ENCODE results near the gene CWC22. TPM values are rescaled to one million over a fixed set of nuclear protein-coding genes. Genes with fewer than 3 reads are reported as not detected.

Gene CWC22
- total and polyA plus RNA-seq, 2 of the 13 experiments (the other 11 are each of a cell fraction or from before 2014, with no cell fraction given), result 5.7 to 29.2 TPM

GRCh38 chr2:179936141-179936540, 71.0 kb downstream of the CWC22 start:
- intact Hi-C loops (cut with micrococcal nuclease; ENCODE audit: unreplicated experiment) (loop anchor here (1.0 kb wide), 2 partner anchors 94 to 525 kb away; no protein-coding TSS in a partner anchor), in situ Hi-C loops (cut with HindIII; ENCODE audit: extremely low pct_ligation_motif_present, low pct_unique_long_range_greater_than_20kb) (loop anchor here (10.0 kb wide), 1 partner anchor 91 kb away; no protein-coding TSS in a partner anchor)
- 78% methylated on average over 1 of the region's 1 CpG for WGBS (ENCODE audit: low lambda C conversion rate)
- H3K36me3 ChIP-seq (replicated peaks in 1 of 2; ENCODE audit: control insufficient read depth in 1 of 2, insufficient read depth in 2 of 2, low read length in 2 of 2), result no peaks in the 10 kb centered on the region
- no peak overlapping the region for H2AFZ ChIP-seq (ENCODE audit: low read length)
- no peaks in the 10 kb centered on the region for H3K27me3 ChIP-seq (ENCODE audit: control insufficient read depth in 1 of 2, insufficient read depth in 2 of 2, low read length in 2 of 2)
- ATAC-seq (no peak), FAIRE-seq (no peak), DNase-seq (ENCODE audit: low spot score) (no peak)
- H3K9ac ChIP-seq (ENCODE audit: insufficient read depth, low read depth, low read length), result no peak overlapping the region
- no peaks in the 10 kb centered on the region for H3K9me3 ChIP-seq (ENCODE audit: low read length)
- CTCF ChIA-PET (ENCODE audit: low intra/inter-chr PET ratio, low total read pairs), result no interaction called here
- TF ChIP-seq GPN1 (CRISPR knock-in tag; IDR thresholded peaks at IDR 0.05; ENCODE audit: borderline replicate concordance) (no peak), TEAD2 (CRISPR knock-in tag; IDR thresholded peaks at IDR 0.05) (no peak), KLF9 (CRISPR knock-in tag; IDR thresholded peaks at IDR 0.05; ENCODE audit: low read depth) (no peak), ZFAT (CRISPR knock-in tag; conservative IDR thresholded peaks at IDR 0.05) (no peak), CBX2 (IDR thresholded peaks at IDR 0.05; ENCODE audit: low read depth, low read length) (no peak), CBX2 (CRISPR knock-in tag; IDR thresholded peaks at IDR 0.05; ENCODE audit: low read depth) (no peak)
- H3K79me2 ChIP-seq (ENCODE audit: insufficient read depth, low read length), result no peaks in the 10 kb centered on the region
- BruUV-seq (replicated peaks), result no TSS peak
- peaks cover 4% of the 10 kb centered on the region for H3K4me1 ChIP-seq (ENCODE audit: insufficient read depth, low read length)
- H3K4me2 ChIP-seq (ENCODE audit: low read depth, low read length), result no peak overlapping the region
- H4K20me1 ChIP-seq (ENCODE audit: insufficient read depth, low read length), result no peaks in the 10 kb centered on the region
- H3K4me3 ChIP-seq (replicated peaks in 1 of 3; ENCODE audit: insufficient read depth in 1 of 3, low read depth in 2 of 3, low read length in 3 of 3), result no peak overlapping the region
- POLR2A ChIA-PET, result no interaction called here
- H3K27ac ChIP-seq (ENCODE audit: extremely low read length, insufficient read depth, low read length), result no peak overlapping the region

GRCh38 chr2:179932786-179933185, 74.3 kb downstream of the CWC22 start:
- H4K20me1 ChIP-seq (ENCODE audit: insufficient read depth, low read length), result no peaks in the 10 kb centered on the region
- ChIA-PET POLR2A (no interaction called here), CTCF (ENCODE audit: low intra/inter-chr PET ratio, low total read pairs) (no interaction called here)
- no peaks in the 10 kb centered on the region for H3K79me2 ChIP-seq (ENCODE audit: insufficient read depth, low read length)
- H3K4me1 ChIP-seq (ENCODE audit: insufficient read depth, low read length), result peaks cover 4% of the 10 kb centered on the region
- H3K4me2 ChIP-seq (ENCODE audit: low read depth, low read length), result no peak overlapping the region
- no peak for ATAC-seq
- H3K27ac ChIP-seq (ENCODE audit: extremely low read length, insufficient read depth, low read length), result no peak overlapping the region
- intact Hi-C loops (cut with micrococcal nuclease; ENCODE audit: unreplicated experiment), result no loop called here
- H2AFZ ChIP-seq (ENCODE audit: low read length), result no peak overlapping the region
- H3K9ac ChIP-seq (ENCODE audit: insufficient read depth, low read depth, low read length), result no peak overlapping the region
- BruUV-seq (replicated peaks), result no TSS peak
- in situ Hi-C loops (cut with HindIII; ENCODE audit: extremely low pct_ligation_motif_present, low pct_unique_long_range_greater_than_20kb), result loop anchor here (10.0 kb wide), 1 partner anchor 88 kb away; no protein-coding TSS in a partner anchor
- WGBS (ENCODE audit: low lambda C conversion rate), result 55% methylated on average over 2 of the region's 2 CpGs
- no peak for DNase-seq (ENCODE audit: low spot score)
- H3K36me3 ChIP-seq (replicated peaks in 1 of 2; ENCODE audit: control insufficient read depth in 1 of 2, insufficient read depth in 2 of 2, low read length in 2 of 2), result no peaks in the 10 kb centered on the region
- H3K9me3 ChIP-seq (ENCODE audit: low read length), result peaks cover 21% of the 10 kb centered on the region; the same call in 1 of the 2 replicates
- H3K4me3 ChIP-seq (replicated peaks in 1 of 3; ENCODE audit: insufficient read depth in 1 of 3, low read depth in 2 of 3, low read length in 3 of 3), result no peak overlapping the region
- H3K27me3 ChIP-seq (ENCODE audit: control insufficient read depth in 1 of 2, insufficient read depth in 2 of 2, low read length in 2 of 2), result no peaks in the 10 kb centered on the region
- FAIRE-seq, result no peak
- no peak for TF ChIP-seq GPN1 (CRISPR knock-in tag; IDR thresholded peaks at IDR 0.05; ENCODE audit: borderline replicate concordance)
- TF ChIP-seq AGO1 (IDR thresholded peaks at IDR 0.05; ENCODE audit: low read depth, low read length, poor library complexity, severe bottlenecking), result no peak
- TF ChIP-seq ZNF10 (CRISPR knock-in tag; IDR thresholded peaks at IDR 0.05; ENCODE audit: borderline replicate concordance, low read depth), result no peak
- no peak for TF ChIP-seq EEA1 (CRISPR knock-in tag; IDR thresholded peaks at IDR 0.05; ENCODE audit: borderline replicate concordance)
- TF ChIP-seq GABPA (IDR thresholded peaks at IDR 0.05; ENCODE audit: low read depth, low read length), result no peak
- no peak for TF ChIP-seq GABPA (CRISPR knock-in tag; IDR thresholded peaks at IDR 0.05; ENCODE audit: low read depth)
- no peak for TF ChIP-seq ATF3 (CRISPR knock-in tag; IDR thresholded peaks at IDR 0.05)
